Suprapubic skin (tissue), 4 donors: ENCODE data around the gene LRRC42. TPM values are rescaled to one million over a fixed set of nuclear protein-coding genes. Genes with fewer than 3 reads are reported as not detected.

Experiments
- DNase-seq, 2 donors: peaks; one replicate each; pipeline ENCODE4 v3.0.0-alpha.2; 2019; ENCODE audit warnings: low spot score in 2 of 2
- H3K27ac ChIP-seq: fragments of 200-600 bp; sonication (generic); one replicate; pipeline ENCODE4 v1.5.1; 2019
- H3K27me3 ChIP-seq: fragments of 200-600 bp; sonication (generic); one replicate; pipeline ENCODE4 v1.5.1; 2019
- H3K36me3 ChIP-seq: fragments of 200-600 bp; sonication (generic); one replicate; pipeline ENCODE4 v1.5.1; 2019
- H3K4me1 ChIP-seq: fragments of 200-600 bp; sonication (generic); one replicate; pipeline ENCODE4 v1.5.1; 2019
- H3K4me3 ChIP-seq: fragments of 200-600 bp; sonication (generic); one replicate; pipeline ENCODE4 v1.5.1; 2019; ENCODE audit warnings: mild to moderate bottlenecking
- H3K9me3 ChIP-seq: fragments of 200-600 bp; sonication (generic); one replicate; pipeline ENCODE4 v1.5.1; 2019
- CTCF ChIP-seq, 2 donors: fragments of 200-600 bp in 1 of 2; fragments of 450-650 bp in 1 of 2; sonication (generic) in 1 of 2; IDR thresholded peaks; one replicate each; pipeline ENCODE4 v1.5.1; 2016 to 2019; ENCODE audit warnings: antibody characterized with exemption in 2 of 2, mild to moderate bottlenecking in 1 of 2, moderate library complexity in 1 of 2
- EP300 ChIP-seq: sonication (generic); formaldehyde crosslinking; IDR thresholded peaks from one replicate; pipeline ENCODE4 v1.6.1; 2017; ENCODE audit warnings: antibody characterized with exemption
- POLR2A ChIP-seq, 2 donors: fragments of 450-650 bp; IDR thresholded peaks; one replicate each; pipeline ENCODE4 v1.6.1; 2017; ENCODE audit warnings: antibody characterized with exemption in 2 of 2, mild to moderate bottlenecking in 2 of 2, moderate library complexity in 2 of 2
- POLR2AphosphoS5 ChIP-seq, 3 donors: sonication (generic); formaldehyde crosslinking; IDR thresholded peaks; one replicate each; pipeline ENCODE4 v1.6.1; 2017; ENCODE audit warnings: antibody characterized with exemption in 3 of 3
- WGBS: methylation state at CpG from one replicate; pipeline ENCODE4 v1.1.5; 2018; 5-methylcytosine and 5-hydroxymethylcytosine counted together
- total RNA-seq, 4 donors: library from RNA; depleted of rRNA; stranded (reverse); fragments of >200 nt; gene quantifications; one replicate each; pipeline ENCODE4 v1.1.0, GENCODE V29; 2016

Gene LRRC42
- total RNA-seq, 4 donors from 2014 or later: 22.2 to 31.1 (median 28.3) TPM

GRCh38 chr1:53971718-53972117 lies 25.6 kb downstream of the LRRC42 start:
- no peak overlapping the region for H3K4me3 ChIP-seq
- TF ChIP-seq EP300 (no peak), CTCF (IDR thresholded peaks at IDR 0.05) (no peak)
- H3K27ac ChIP-seq: no peak overlapping the region
- no peaks in the 10 kb centered on the region for H3K9me3 ChIP-seq
- DNase-seq: no peak
- no peaks in the 10 kb centered on the region for H3K27me3 ChIP-seq
- H3K36me3 ChIP-seq: peaks cover 41% of the 10 kb centered on the region
- no peaks in the 10 kb centered on the region for H3K4me1 ChIP-seq
- WGBS: 84% methylated on average over 2 of the region's 2 CpGs

- Histone ChIP-seq H3K4me1 (no peaks in the 10 kb centered on the region), H3K4me3 (no peak overlapping the region), H3K9me3 (no peaks in the 10 kb centered on the region), H3K27me3 (no peaks in the 10 kb centered on the region), H3K27ac (no peak overlapping the region), H3K36me3 (peaks cover 1% of the 10 kb centered on the region)
- TF ChIP-seq POLR2AphosphoS5 (IDR thresholded peaks at IDR 0.05) (no peak), CTCF (IDR thresholded peaks at IDR 0.05) (no peak), POLR2A (IDR thresholded peaks at IDR 0.05) (no peak), EP300 (no peak)
- WGBS: 89% methylated on average over 7 of the region's 7 CpGs
- DNase-seq: no peak
Measured at GRCh38 chr1:53975861-53976260, 29.7 kb downstream of the LRRC42 start.

GRCh38 chr1:53979712-53980450 lies 33.7 kb downstream of the LRRC42 start:
- TF ChIP-seq POLR2A (IDR thresholded peaks at IDR 0.05) (no peak), CTCF (IDR thresholded peaks at IDR 0.05) (no peak), EP300 (no peak), POLR2AphosphoS5 (IDR thresholded peaks at IDR 0.05) (no peak)
- no peaks in the 10 kb centered on the region for H3K36me3 ChIP-seq
- DNase-seq: no peak
- no peaks in the 10 kb centered on the region for H3K9me3 ChIP-seq
- H3K4me3 ChIP-seq: no peak overlapping the region
- no peak overlapping the region for H3K27ac ChIP-seq
- H3K4me1 ChIP-seq: peaks cover 13% of the 10 kb centered on the region
- no peaks in the 10 kb centered on the region for H3K27me3 ChIP-seq
- 88% methylated on average over 13 of the region's 13 CpGs for whole genome bisulfite sequencing

- Histone ChIP-seq H3K4me1 (peaks cover 13% of the 10 kb centered on the region), H3K9me3 (no peaks in the 10 kb centered on the region), H3K27me3 (no peaks in the 10 kb centered on the region), H3K4me3 (no peak overlapping the region), H3K36me3 (no peaks in the 10 kb centered on the region), H3K27ac (no peak overlapping the region)
- DNase-seq: no peak
- 93% methylated on average over 6 of the region's 6 CpGs for WGBS
- no peak for TF ChIP-seq POLR2A (IDR thresholded peaks at IDR 0.05)
Measured at GRCh38 chr1:53981220-53981619, 35.1 kb downstream of the LRRC42 start.

GRCh38 chr1:53982034-53982762 lies 36.0 kb downstream of the LRRC42 start:
- peaks cover 13% of the 10 kb centered on the region for H3K4me1 ChIP-seq
- 33% methylated on average over 20 of the region's 20 CpGs for WGBS
- DNase-seq: peak in 1 of 2 donors; percentile 67
- no peaks in the 10 kb centered on the region for H3K27me3 ChIP-seq
- TF ChIP-seq CTCF (IDR thresholded peaks at IDR 0.05) (no peak), EP300 (no peak), POLR2A (IDR thresholded peaks at IDR 0.05) (no peak), POLR2AphosphoS5 (IDR thresholded peaks at IDR 0.05) (no peak)
- no peaks in the 10 kb centered on the region for H3K9me3 ChIP-seq
- H3K4me3 ChIP-seq: peak overlapping the region; percentile 42
- no peaks in the 10 kb centered on the region for H3K36me3 ChIP-seq
- H3K27ac ChIP-seq: peak overlapping the region; percentile 44
